Effector memory CD4-positive, alpha-beta T cell (primary cell): ENCODE measurements around the gene SAMD11.
"Not testable (repeated sequence)": the region's sequence is repeated elsewhere in the genome, so short reads cannot be mapped to it uniquely, and the experiment has no call there.

ENCODE experiments used
- DNase-seq, 3 donors: peaks; one replicate each; pipeline ENCODE4 v3.0.0-alpha.2; 2020
- H3K27ac ChIP-seq: 2 replicates; pipeline ENCODE4 v1.7.0; 2013; ENCODE audit warnings: mild to moderate bottlenecking, low read length, moderate library complexity; ENCODE audit not compliant: insufficient read depth, poor library complexity, severe bottlenecking
- H3K27me3 ChIP-seq: replicated peaks from 2 replicates; pipeline ENCODE4 v1.7.0; 2013; ENCODE audit warnings: mild to moderate bottlenecking, low read length; ENCODE audit not compliant: insufficient read depth, control insufficient read depth, poor library complexity, severe bottlenecking
- H3K36me3 ChIP-seq: 2 replicates; pipeline ENCODE4 v1.7.0; 2013; ENCODE audit warnings: mild to moderate bottlenecking, low read length, moderate library complexity; ENCODE audit not compliant: control insufficient read depth, insufficient read depth
- H3K4me1 ChIP-seq: 2 replicates; pipeline ENCODE4 v1.7.0; 2013; ENCODE audit warnings: low read length, mild to moderate bottlenecking; ENCODE audit not compliant: control insufficient read depth, insufficient read depth, poor library complexity, severe bottlenecking
- H3K4me3 ChIP-seq: 2 replicates; pipeline ENCODE4 v1.7.0; 2013; ENCODE audit warnings: low read length, low read depth, mild to moderate bottlenecking; ENCODE audit not compliant: insufficient read depth, poor library complexity, severe bottlenecking
- H3K9me3 ChIP-seq: 2 replicates; pipeline ENCODE4 v1.7.0; 2013; ENCODE audit warnings: mild to moderate bottlenecking, low read length, moderate library complexity; ENCODE audit not compliant: control insufficient read depth

SAMD11 gene

GRCh38 chr1:945688-946556 lies 22.2 kb downstream of the SAMD11 start:
- Histone ChIP-seq H3K4me3 (no peak overlapping the region), H3K9me3 (no peaks in the 10 kb centered on the region), H3K36me3 (peaks cover 52% of the 10 kb centered on the region), H3K4me1 (peaks cover 20% of the 10 kb centered on the region), H3K27me3 (peaks cover 21% of the 10 kb centered on the region), H3K27ac (no peak overlapping the region)
- DNase-seq, result no peak

GRCh38 chr1:946811-947210 lies 23.1 kb downstream of the SAMD11 start:
- Histone ChIP-seq H3K27me3 (peaks cover 12% of the 10 kb centered on the region), H3K4me1 (peaks cover 11% of the 10 kb centered on the region), H3K36me3 (peaks cover 61% of the 10 kb centered on the region)
- H3K4me3 ChIP-seq, H3K27ac ChIP-seq, DNase-seq, H3K9me3 ChIP-seq: not testable (repeated sequence)

- H3K9me3 ChIP-seq, result no peaks in the 10 kb centered on the region
- no peak overlapping the region for H3K27ac ChIP-seq
- peaks cover 2% of the 10 kb centered on the region for H3K27me3 ChIP-seq
- no peaks in the 10 kb centered on the region for H3K4me1 ChIP-seq
- peaks cover 72% of the 10 kb centered on the region for H3K36me3 ChIP-seq
- DNase-seq, result no peak
- no peak overlapping the region for H3K4me3 ChIP-seq
Observed at GRCh38 chr1:947958-948357, 24.2 kb downstream of the SAMD11 start.

GRCh38 chr1:950268-950667 lies 26.5 kb downstream of the SAMD11 start:
- Histone ChIP-seq H3K27ac (no peak overlapping the region), H3K27me3 (no peaks in the 10 kb centered on the region), H3K9me3 (no peaks in the 10 kb centered on the region), H3K4me3 (no peak overlapping the region), H3K4me1 (no peaks in the 10 kb centered on the region), H3K36me3 (peaks cover 93% of the 10 kb centered on the region)
- DNase-seq, result no peak

- Histone ChIP-seq H3K4me3 (no peak overlapping the region), H3K4me1 (no peaks in the 10 kb centered on the region), H3K9me3 (no peaks in the 10 kb centered on the region), H3K27ac (no peak overlapping the region), H3K36me3 (peaks cover 93% of the 10 kb centered on the region), H3K27me3 (no peaks in the 10 kb centered on the region)
- DNase-seq, result no peak
Observed at GRCh38 chr1:950881-951280, 27.2 kb downstream of the SAMD11 start.

- Histone ChIP-seq H3K36me3 (peaks cover 94% of the 10 kb centered on the region), H3K4me1 (no peaks in the 10 kb centered on the region), H3K27ac (no peak overlapping the region), H3K9me3 (no peaks in the 10 kb centered on the region), H3K27me3 (no peaks in the 10 kb centered on the region), H3K4me3 (no peak overlapping the region)
- DNase-seq, result no peak
Observed at GRCh38 chr1:951364-951763, 27.6 kb downstream of the SAMD11 start.

- Histone ChIP-seq H3K4me1 (peaks cover 1% of the 10 kb centered on the region), H3K9me3 (no peaks in the 10 kb centered on the region), H3K36me3 (peaks cover 97% of the 10 kb centered on the region), H3K27me3 (no peaks in the 10 kb centered on the region), H3K27ac (no peak overlapping the region), H3K4me3 (no peak overlapping the region)
- no peak for DNase-seq
Observed at GRCh38 chr1:952201-952600, 28.5 kb downstream of the SAMD11 start.

GRCh38 chr1:952603-953002 lies 28.9 kb downstream of the SAMD11 start:
- H3K9me3 ChIP-seq, result no peaks in the 10 kb centered on the region
- peaks cover 93% of the 10 kb centered on the region for H3K36me3 ChIP-seq
- no peak overlapping the region for H3K27ac ChIP-seq
- no peak overlapping the region for H3K4me3 ChIP-seq
- no peak for DNase-seq
- no peaks in the 10 kb centered on the region for H3K27me3 ChIP-seq
- H3K4me1 ChIP-seq, result peaks cover 5% of the 10 kb centered on the region

- H3K4me1 ChIP-seq, result peaks cover 16% of the 10 kb centered on the region
- H3K9me3 ChIP-seq, result no peaks in the 10 kb centered on the region
- no peak overlapping the region for H3K4me3 ChIP-seq
- H3K36me3 ChIP-seq, result peaks cover 83% of the 10 kb centered on the region
- H3K27ac ChIP-seq, result no peak overlapping the region
- H3K27me3 ChIP-seq, result no peaks in the 10 kb centered on the region
- no peak for DNase-seq
Observed at GRCh38 chr1:953524-954320, 30.0 kb downstream of the SAMD11 start.

GRCh38 chr1:954927-955326 lies 31.2 kb downstream of the SAMD11 start:
- peaks cover 24% of the 10 kb centered on the region for H3K4me1 ChIP-seq
- no peaks in the 10 kb centered on the region for H3K9me3 ChIP-seq
- H3K27me3 ChIP-seq, result no peaks in the 10 kb centered on the region
- no peak for DNase-seq
- H3K36me3 ChIP-seq, result peaks cover 71% of the 10 kb centered on the region
- H3K27ac ChIP-seq, result no peak overlapping the region
- no peak overlapping the region for H3K4me3 ChIP-seq
